Camera-type eye (tissue), 1 donor: ENCODE results near the gene GLP1R. TPM values are rescaled to one million over a fixed set of nuclear protein-coding genes. Genes with fewer than 3 reads are reported as not detected.

Experiments
- total RNA-seq: library from RNA; depleted of rRNA; stranded (reverse); fragments of >200 nt; gene quantifications from one replicate; pipeline ENCODE4 v1.2.3, GENCODE V29; 2014

Gene GLP1R
- total RNA-seq: 0.88 TPM

DNA sequence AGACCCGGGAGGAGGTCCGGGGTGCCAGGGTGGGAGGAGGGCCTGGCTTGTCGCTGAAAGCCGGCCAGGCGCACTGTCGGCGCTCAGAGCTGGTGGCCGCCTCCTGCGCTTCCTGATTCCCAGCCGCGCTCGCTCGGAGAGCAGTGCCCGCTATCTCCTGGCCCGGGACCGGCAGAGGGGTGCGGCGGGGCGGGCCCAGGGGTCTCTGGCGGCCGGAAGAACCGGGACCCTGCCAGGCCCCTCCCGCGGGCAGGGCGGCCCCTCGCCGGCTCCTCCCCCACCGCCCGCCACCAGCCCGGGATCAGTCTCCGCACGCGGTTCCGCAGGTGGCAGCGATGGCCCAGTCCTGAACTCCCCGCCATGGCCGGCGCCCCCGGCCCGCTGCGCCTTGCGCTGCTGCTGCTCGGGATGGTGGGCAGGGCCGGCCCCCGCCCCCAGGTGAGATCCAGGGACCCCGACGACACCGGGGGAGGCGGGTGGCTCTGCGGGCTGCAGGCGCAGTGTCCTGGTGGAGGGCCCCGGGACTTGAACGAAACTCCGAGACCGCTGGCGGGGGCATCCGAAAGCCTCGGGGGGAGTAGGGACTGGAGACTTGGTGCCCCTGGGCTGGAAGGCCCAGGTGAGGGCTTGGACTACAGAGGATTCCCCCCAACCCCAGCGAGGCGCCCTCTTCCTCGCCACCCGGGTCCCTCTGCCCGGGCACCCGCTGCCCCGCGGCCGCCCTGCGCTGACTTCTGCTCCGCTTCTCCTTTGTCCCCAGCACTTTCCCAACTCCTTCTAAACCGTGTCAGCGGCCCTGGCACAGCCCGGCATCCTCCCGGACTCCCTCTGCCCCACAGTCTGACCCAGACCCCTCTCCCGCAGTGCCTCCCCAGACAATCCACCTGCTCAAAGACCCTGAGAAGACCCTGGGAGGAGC lies at the start of gene GLP1R:
TSS of gene GLP1R (plus strand) at position 301 of the 919 bp plus-strand sequence. CDS start at position 361, 60 bp downstream.

DNA sequence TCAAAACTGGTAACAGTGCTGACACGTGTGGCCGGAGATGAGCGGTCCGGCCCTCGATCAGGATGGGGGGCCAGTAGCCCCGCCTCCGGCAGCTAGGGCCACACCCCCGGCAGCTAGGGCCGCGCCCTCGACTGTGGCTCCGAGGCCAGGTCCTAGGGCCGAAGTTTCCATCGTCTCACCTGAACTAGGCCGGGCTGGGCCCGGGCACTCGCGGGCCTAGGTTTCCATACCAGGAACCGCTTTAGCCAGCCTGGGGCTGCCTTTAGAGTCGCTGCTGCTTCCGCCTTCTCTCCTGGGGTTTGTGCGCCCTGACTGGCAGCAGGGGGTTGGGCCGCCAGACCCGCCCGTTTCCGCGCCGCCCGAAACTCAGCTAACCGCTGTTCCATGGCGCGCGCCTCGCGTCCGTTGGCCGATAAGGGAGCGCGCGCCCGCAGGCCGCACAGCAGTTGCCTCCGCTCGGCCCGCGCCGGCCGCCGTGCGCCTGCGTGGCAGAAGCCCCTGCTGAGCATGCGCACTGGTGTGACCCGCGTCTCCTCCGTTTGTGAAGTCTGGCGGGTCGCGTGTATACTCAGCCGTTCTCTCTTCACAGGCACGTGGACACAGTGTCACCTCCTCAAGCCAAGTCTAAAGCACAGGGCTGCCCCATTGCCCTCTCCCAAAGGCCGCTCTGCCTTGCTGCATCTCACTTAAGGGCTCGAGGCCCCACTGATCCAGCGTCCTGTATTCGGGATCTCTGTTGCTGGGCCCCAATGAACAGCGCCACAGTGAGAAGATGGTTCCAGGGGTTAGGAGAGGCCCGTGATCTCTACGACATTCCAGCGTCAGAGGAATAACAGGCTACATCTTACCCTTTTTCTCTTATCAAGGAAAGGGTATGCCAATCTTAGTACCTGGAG lies 66.4 kb downstream of the GLP1R start, which contains the start of gene SAYSD1:
TSS of gene SAYSD1 (minus strand) at position 483 of the 896 bp plus-strand sequence. CDS start at position 386, 97 bp downstream.

Other genes starting within 250 kb of the GLP1R start
- gene SAYSD1, start 66.4 kb downstream of the GLP1R start, total RNA-seq: 22.7 TPM
- 2.4 TPM for gene KCNK5, start 180.7 kb downstream of the GLP1R start, total RNA-seq